HepG2 (cell line): ENCODE results near the gene FBXW2. TPM values are rescaled to one million over a fixed set of nuclear protein-coding genes. Genes with fewer than 3 reads are reported as not detected.
A peak's percentile ranks its signal among the peaks of the same experiment; 100 is the strongest.

Experiments used
- ATAC-seq: fragments of 200-7000 bp; cut with Tn5 transposase; 3 replicates; pipeline ENCODE4 v1.9.1; 2020; ENCODE audit warnings: mild to moderate bottlenecking, moderate library complexity
- BruUV-seq: library from RNA; stranded (reverse); fragments of 400-500 nt; replicated peaks from 2 replicates; lab custom pipeline; 2021; lab: Mats Ljungman, UMichigan
- CTCF ChIA-PET: fragments of 300-600 bp; formaldehyde crosslinking; extraction: SDS; loops from one replicate; lab custom pipeline; 2021; ENCODE audit warnings: low total read pairs, inconsistent platforms, low intra/inter-chr PET ratio; lab: Yijun Ruan, JAX
- POLR2A ChIA-PET: fragments of 350-600 bp; sonication (Branson Sonifier 250); formaldehyde crosslinking; loops from one replicate; lab custom pipeline; 2020; ENCODE audit warnings: antibody characterized with exemption, inconsistent platforms; lab: Yijun Ruan, JAX
- DNase-seq: peaks from one replicate; pipeline ENCODE4 v3.0.0-alpha.2; 2015; ENCODE audit warnings: low spot score
- FAIRE-seq: peaks from 3 replicates; lab custom pipeline; 2011; peaks lifted over from hg19 to GRCh38; lab: Jason Lieb, UNC
- H2AFZ ChIP-seq: one replicate; pipeline ENCODE4 v1.6.1; 2011; ENCODE audit warnings: low read length, inconsistent platforms
- H3K27ac ChIP-seq: fragments of 300-600 bp; 3 replicates; pipeline ENCODE4 v1.8.0; 2011; ENCODE audit warnings: mixed run types, mild to moderate bottlenecking, mixed read lengths, low read length, inconsistent platforms; ENCODE audit not compliant: insufficient read depth; ENCODE audit errors: extremely low read length
- H3K27me3 ChIP-seq, 2 experiments: fragments of 200-600 bp in 1 of 2; 2 replicates in 1 of 2; 3 replicates in 1 of 2; pipeline versions ENCODE4 v1.6.0 to v1.8.0; 2011; ENCODE audit warnings: low read length in 2 of 2, mild to moderate bottlenecking in 2 of 2, moderate library complexity in 2 of 2, inconsistent platforms in 1 of 2; ENCODE audit not compliant: insufficient read depth in 2 of 2, control insufficient read depth in 1 of 2
- H3K36me3 ChIP-seq, 2 experiments: fragments of 200-600 bp in 1 of 2; replicated peaks in 1 of 2; 2 replicates in 1 of 2; 3 replicates in 1 of 2; pipeline versions ENCODE4 v1.5.1 to v1.8.0; 2011; ENCODE audit warnings: low read length in 2 of 2, inconsistent platforms in 1 of 2; ENCODE audit not compliant: insufficient read depth in 2 of 2, control insufficient read depth in 1 of 2
- H3K4me1 ChIP-seq: 2 replicates; pipeline ENCODE4 v1.5.1; 2012; ENCODE audit warnings: low read length, inconsistent platforms; ENCODE audit not compliant: insufficient read depth
- H3K4me2 ChIP-seq: 2 replicates; pipeline ENCODE4 v1.6.0; 2011; ENCODE audit warnings: low read depth, low read length, inconsistent platforms
- H3K4me3 ChIP-seq, 3 experiments: fragments of 200-600 bp in 1 of 3; sonication (generic), shearing (Covaris generic) in 1 of 3; replicated peaks in 1 of 3; 2 replicates each; pipeline ENCODE4 v1.5.1; 2011 to 2016; ENCODE audit warnings: low read length in 3 of 3, inconsistent platforms in 2 of 3, low read depth in 2 of 3, mild to moderate bottlenecking in 2 of 3, control low read depth in 1 of 3, mixed read lengths in 1 of 3; ENCODE audit not compliant: insufficient read depth in 1 of 3
- H3K79me2 ChIP-seq: one replicate; pipeline ENCODE4 v1.6.1; 2011; ENCODE audit warnings: low read length, inconsistent platforms; ENCODE audit not compliant: insufficient read depth
- H3K9ac ChIP-seq: 2 replicates; pipeline ENCODE4 v1.6.0; 2011; ENCODE audit warnings: mild to moderate bottlenecking, low read depth, low read length, inconsistent platforms; ENCODE audit not compliant: insufficient read depth
- H3K9me3 ChIP-seq: 2 replicates; pipeline ENCODE4 v1.5.1; 2012; ENCODE audit warnings: mild to moderate bottlenecking, low read length
- H4K20me1 ChIP-seq: 2 replicates; pipeline ENCODE4 v1.6.0; 2011; ENCODE audit warnings: inconsistent platforms, mild to moderate bottlenecking, low read length, moderate library complexity; ENCODE audit not compliant: insufficient read depth
- ARNT ChIP-seq: fragments of 450-650 bp; IDR thresholded peaks from 2 replicates; pipeline ENCODE4 v1.6.1; 2017
- ATF7-NPFF ChIP-seq: sonication (generic); formaldehyde crosslinking; IDR thresholded peaks from 2 replicates; pipeline ENCODE4 v1.8.1; 2023; ENCODE audit warnings: mild to moderate bottlenecking, low read depth, missing genetic modification reagents, moderate library complexity
- CCDC6 ChIP-seq: sonication (generic); formaldehyde crosslinking; IDR thresholded peaks from 2 replicates; pipeline ENCODE4 v1.8.1; 2022; ENCODE audit warnings: mild to moderate bottlenecking, missing genetic modification reagents, moderate library complexity
- HHEX ChIP-seq: IDR thresholded peaks from 2 replicates; pipeline ENCODE4 v1.6.1; 2016; ENCODE audit warnings: control low read depth
- LCORL ChIP-seq, 2 experiments: fragments of 450-650 bp in 1 of 2; sonication (generic) in 1 of 2; formaldehyde crosslinking in 1 of 2; IDR thresholded peaks; 2 replicates each; pipeline versions ENCODE4 v1.5.0 to v1.6.1; 2017 to 2020; ENCODE audit warnings: antibody characterized with exemption in 1 of 2, missing genetic modification reagents in 1 of 2
- MAZ ChIP-seq, 2 experiments: sonication (generic) in 1 of 2; formaldehyde crosslinking in 1 of 2; IDR thresholded peaks; 2 replicates each; pipeline versions ENCODE4 v1.5.0 to v1.6.1; 2012 to 2020; ENCODE audit warnings: low read depth in 2 of 2, mild to moderate bottlenecking in 2 of 2, borderline replicate concordance in 1 of 2, improper control_type of control experiment in 1 of 2, low read length in 1 of 2, missing genetic modification reagents in 1 of 2, moderate library complexity in 1 of 2
- MED8 ChIP-seq: sonication (generic); formaldehyde crosslinking; IDR thresholded peaks from 2 replicates; pipeline ENCODE4 v1.8.1; 2023; ENCODE audit warnings: mild to moderate bottlenecking, missing genetic modification reagents; ENCODE audit not compliant: insufficient replicate concordance
- MTA3 ChIP-seq: sonication (generic); formaldehyde crosslinking; IDR thresholded peaks from 2 replicates; pipeline ENCODE4 v1.4.0; 2020; ENCODE audit warnings: missing genetic modification reagents
- NFE2L2 ChIP-seq: fragments of 150-350 bp; IDR thresholded peaks from 2 replicates; pipeline ENCODE4 v1.6.1; 2014; ENCODE audit warnings: low read length
- SNAPC2 ChIP-seq: sonication (generic); formaldehyde crosslinking; IDR thresholded peaks from 2 replicates; pipeline ENCODE4 v1.8.1; 2022; ENCODE audit warnings: mild to moderate bottlenecking, missing genetic modification reagents
- SRSF4 ChIP-seq: fragments of 200-400 bp; formaldehyde crosslinking; IDR thresholded peaks from one replicate; pipeline ENCODE4 v1.6.1; 2018; ENCODE audit warnings: mild to moderate bottlenecking, low read depth, low read length, moderate library complexity; ENCODE audit not compliant: poor library complexity, severe bottlenecking
- SSRP1 ChIP-seq: IDR thresholded peaks from 2 replicates; pipeline ENCODE4 v1.6.1; 2016; ENCODE audit warnings: control low read depth
- TOPORS ChIP-seq: sonication (generic); formaldehyde crosslinking; IDR thresholded peaks from 2 replicates; pipeline ENCODE4 v1.8.0; 2023; ENCODE audit warnings: mild to moderate bottlenecking, missing genetic modification reagents
- ZKSCAN5 ChIP-seq: sonication (generic); formaldehyde crosslinking; IDR thresholded peaks from 2 replicates; pipeline ENCODE4 v1.5.1; 2020; ENCODE audit warnings: mild to moderate bottlenecking, missing genetic modification reagents
- ZNF232 ChIP-seq: sonication (generic); formaldehyde crosslinking; IDR thresholded peaks from 2 replicates; pipeline ENCODE4 v1.4.0; 2020; ENCODE audit warnings: missing genetic modification reagents, borderline replicate concordance
- ZNF724P ChIP-seq: sonication (generic); formaldehyde crosslinking; IDR thresholded peaks from 2 replicates; pipeline ENCODE4 v1.8.0; 2022; ENCODE audit warnings: missing genetic modification reagents, borderline replicate concordance
- WGBS: methylation state at CpG from one replicate; pipeline ENCODE4 v1.1.6; 2017; ENCODE audit warnings: low lambda C conversion rate; 5-methylcytosine and 5-hydroxymethylcytosine counted together
- in situ Hi-C: cut with HindIII; loops from 2 replicates; pipeline ENCODE4 v1.10.0; 2017; ENCODE audit warnings: low pct_unique_long_range_greater_than_20kb; ENCODE audit not compliant: extremely low pct_ligation_motif_present
- intact Hi-C: fragments of 100-400 bp; cut with micrococcal nuclease; formaldehyde crosslinking; loops from one replicate; pipeline ENCODE4 v1.10.0; 2022; ENCODE audit not compliant: unreplicated experiment
- polyA plus RNA-seq, 8 experiments: library from polyadenylated mRNA; depleted of rRNA in 3 of 8; stranded (reverse) in 7 of 8; unstranded in 1 of 8; fragments of >200 nt; fragmentation: Illumina TruSeq in 4 of 8; extraction: Trizol in 4 of 8; gene quantifications; 2 replicates each; pipeline versions ENCODE4 v1.2.1 to v1.2.3, GENCODE V29; 2011 to 2016; ENCODE audit warnings: low read depth in 4 of 8, missing spikeins in 1 of 8, mixed read lengths in 1 of 8; ENCODE audit not compliant: insufficient read depth in 1 of 8
- total RNA-seq, 5 experiments: library from RNA; depleted of rRNA; stranded (reverse); fragments of >200 nt; fragmentation: Illumina TruSeq; extraction: Trizol; gene quantifications; 2 replicates each; pipeline ENCODE4 v1.2.3, GENCODE V29; 2016; ENCODE audit warnings: low read depth in 1 of 5
- TF ChIP-seq, protein P1 (sequence below): sonication (generic); formaldehyde crosslinking; IDR thresholded peaks from 2 replicates; pipeline ENCODE4 v1.8.1; 2023; ENCODE audit warnings: mild to moderate bottlenecking, missing genetic modification reagents, borderline replicate concordance
- TF ChIP-seq, protein P2 (sequence below): sonication (generic); formaldehyde crosslinking; IDR thresholded peaks from 2 replicates; pipeline ENCODE4 v1.4.0; 2020; ENCODE audit warnings: mild to moderate bottlenecking, low read depth, missing genetic modification reagents
- TF ChIP-seq, protein P3 (sequence below): IDR thresholded peaks from 2 replicates; pipeline ENCODE4 v1.6.1; 2016
- TF ChIP-seq, protein P4 (sequence below): IDR thresholded peaks from 2 replicates; pipeline ENCODE4 v1.6.1; 2016; ENCODE audit warnings: mild to moderate bottlenecking

Gene FBXW2
- total and polyA plus RNA-seq, 2 of the 13 experiments (the other 11 are each of a cell fraction or from before 2014, with no cell fraction given) = 35.4 to 43.1 TPM

DNA sequence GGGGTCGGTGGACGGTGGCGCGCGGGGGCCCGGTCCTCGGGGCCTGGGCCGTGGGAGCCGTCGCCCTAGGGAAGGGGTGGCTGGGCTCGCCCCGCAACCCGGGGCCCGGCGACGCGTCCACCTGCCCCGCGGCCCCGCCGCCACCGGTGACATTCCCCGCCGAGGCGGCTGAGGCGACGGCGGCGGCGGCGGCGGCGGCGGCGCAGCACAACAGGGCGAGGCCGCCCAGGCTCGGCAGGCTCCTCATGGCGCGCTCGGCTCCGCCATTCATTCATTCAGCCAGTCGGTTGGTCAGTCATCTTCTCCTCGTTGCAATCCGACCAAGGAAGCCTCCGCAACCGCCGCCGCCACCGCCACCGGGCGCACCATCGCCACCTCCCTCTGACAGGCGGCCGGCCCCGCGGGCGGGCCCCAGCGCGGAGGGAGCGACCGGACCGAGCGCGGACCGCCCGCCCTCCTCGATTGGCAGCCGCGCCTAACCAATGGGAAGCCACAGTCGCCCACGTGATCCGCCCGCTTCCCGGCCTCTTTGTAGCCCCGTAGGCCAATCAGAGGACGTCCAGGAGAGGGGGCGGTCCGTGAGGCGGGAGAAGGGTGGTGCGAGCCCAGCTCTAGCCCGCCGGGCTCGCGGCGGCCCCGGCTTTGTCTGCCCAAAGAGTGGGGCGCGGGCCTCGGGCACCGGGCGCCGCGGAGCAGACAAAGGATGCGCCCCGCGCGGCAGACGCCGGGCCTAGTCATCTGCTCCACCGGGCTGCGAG lies 78.9 kb downstream of the FBXW2 start, which contains the start of gene MEGF9:
Gene MEGF9 (minus strand): TSS at position 383 of the 758 bp plus-strand sequence. CDS start 112 bp downstream, at position 271.
- Histone ChIP-seq H3K4me3 (peak within 1 kb of the TSS; percentile 79 to 89 (median 85)), H3K27me3 (no peaks in the 10 kb centered on the region), H3K79me2 (peaks cover 27% of the 10 kb centered on the region), H3K9me3 (no peaks in the 10 kb centered on the region), H3K27ac (no peak within 1 kb of the TSS), H2AFZ (no peak within 1 kb of the TSS), H3K36me3 (no peaks in the 10 kb centered on the region), H3K4me2 (peak within 1 kb of the TSS; percentile 99), H3K9ac (peak within 1 kb of the TSS; percentile 72), H4K20me1 (no peaks in the 10 kb centered on the region), H3K4me1 (peaks cover 68% of the 10 kb centered on the region)
- FAIRE-seq (no peak), DNase-seq (peak; percentile 92), ATAC-seq (peak; percentile 95)
- ChIA-PET POLR2A (interaction anchor here (0.7 to 4.3 kb wide), 6 partner anchors 16 to 143 kb away, joined by 3 to 37 read pairs (median 5); partner anchors contain the start of gene FBXW2), CTCF (no interaction called here)
- intact Hi-C loops (loop anchor here (2.0 kb wide), 1 partner anchor 17 kb away; no protein-coding TSS in a partner anchor), in situ Hi-C loops (loop anchor here (5.0 kb wide), 1 partner anchor 77 kb away; no protein-coding TSS in a partner anchor)
- no TSS peak for BruUV-seq
- 0% methylated on average over 5 of the region's 102 CpGs for WGBS
- no peak for TF ChIP-seq SSRP1 (CRISPR knock-in tag)
- TF ChIP-seq CCDC6 (CRISPR knock-in tag) = no peak
- no peak for TF ChIP-seq SRSF4
- TF ChIP-seq ATF7-NPFF = 0 out of 2 replicates have a peak, but pooled peaks have one; percentile 47
- TF ChIP-seq, protein P1, sequence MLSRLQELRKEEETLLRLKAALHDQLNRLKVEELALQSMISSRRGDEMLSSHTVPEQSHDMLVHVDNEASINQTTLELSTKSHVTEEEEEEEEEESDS = no peak
- no peak for TF ChIP-seq ZNF232 (CRISPR knock-in tag)
- TF ChIP-seq ZNF724P (CRISPR knock-in tag) = 0 out of 2 replicates have a peak, but pooled peaks have one; percentile 44
- TF ChIP-seq, protein P2, sequence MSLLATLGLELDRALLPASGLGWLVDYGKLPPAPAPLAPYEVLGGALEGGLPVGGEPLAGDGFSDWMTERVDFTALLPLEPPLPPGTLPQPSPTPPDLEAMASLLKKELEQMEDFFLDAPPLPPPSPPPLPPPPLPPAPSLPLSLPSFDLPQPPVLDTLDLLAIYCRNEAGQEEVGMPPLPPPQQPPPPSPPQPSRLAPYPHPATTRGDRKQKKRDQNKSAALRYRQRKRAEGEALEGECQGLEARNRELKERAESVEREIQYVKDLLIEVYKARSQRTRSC (CRISPR knock-in tag) = no peak
- TF ChIP-seq SNAPC2 (CRISPR knock-in tag) = no peak
- TF ChIP-seq, protein P3, sequence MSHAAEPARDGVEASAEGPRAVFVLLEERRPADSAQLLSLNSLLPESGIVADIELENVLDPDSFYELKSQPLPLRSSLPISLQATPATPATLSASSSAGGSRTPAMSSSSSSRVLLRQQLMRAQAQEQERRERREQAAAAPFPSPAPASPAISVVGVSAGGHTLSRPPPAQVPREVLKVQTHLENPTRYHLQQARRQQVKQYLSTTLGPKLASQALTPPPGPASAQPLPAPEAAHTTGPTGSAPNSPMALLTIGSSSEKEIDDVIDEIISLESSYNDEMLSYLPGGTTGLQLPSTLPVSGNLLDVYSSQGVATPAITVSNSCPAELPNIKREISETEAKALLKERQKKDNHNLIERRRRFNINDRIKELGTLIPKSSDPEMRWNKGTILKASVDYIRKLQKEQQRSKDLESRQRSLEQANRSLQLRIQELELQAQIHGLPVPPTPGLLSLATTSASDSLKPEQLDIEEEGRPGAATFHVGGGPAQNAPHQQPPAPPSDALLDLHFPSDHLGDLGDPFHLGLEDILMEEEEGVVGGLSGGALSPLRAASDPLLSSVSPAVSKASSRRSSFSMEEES (CRISPR knock-in tag) = 0 out of 2 replicates have a peak, but pooled peaks have one; percentile 44
- no peak; the same call in 1 of the 2 replicates for TF ChIP-seq TOPORS
- TF ChIP-seq MAZ (IDR thresholded peaks at IDR 0.05; ENCODE audit: borderline replicate concordance, low read depth, low read length) = no peak
- TF ChIP-seq MAZ (CRISPR knock-in tag; IDR thresholded peaks at IDR 0.05; ENCODE audit: low read depth) = no peak
- no peak for TF ChIP-seq HHEX
- TF ChIP-seq ARNT = no peak
- peak; percentile 74 for TF ChIP-seq MED8 (CRISPR knock-in tag)
- TF ChIP-seq ZKSCAN5 (CRISPR knock-in tag) = no peak
- no peak for TF ChIP-seq NFE2L2
- TF ChIP-seq LCORL (IDR thresholded peaks at IDR 0.05) = no peak
- no peak for TF ChIP-seq LCORL (CRISPR knock-in tag; IDR thresholded peaks at IDR 0.05)
- no peak for TF ChIP-seq MTA3 (CRISPR knock-in tag)
- TF ChIP-seq, protein P4, sequence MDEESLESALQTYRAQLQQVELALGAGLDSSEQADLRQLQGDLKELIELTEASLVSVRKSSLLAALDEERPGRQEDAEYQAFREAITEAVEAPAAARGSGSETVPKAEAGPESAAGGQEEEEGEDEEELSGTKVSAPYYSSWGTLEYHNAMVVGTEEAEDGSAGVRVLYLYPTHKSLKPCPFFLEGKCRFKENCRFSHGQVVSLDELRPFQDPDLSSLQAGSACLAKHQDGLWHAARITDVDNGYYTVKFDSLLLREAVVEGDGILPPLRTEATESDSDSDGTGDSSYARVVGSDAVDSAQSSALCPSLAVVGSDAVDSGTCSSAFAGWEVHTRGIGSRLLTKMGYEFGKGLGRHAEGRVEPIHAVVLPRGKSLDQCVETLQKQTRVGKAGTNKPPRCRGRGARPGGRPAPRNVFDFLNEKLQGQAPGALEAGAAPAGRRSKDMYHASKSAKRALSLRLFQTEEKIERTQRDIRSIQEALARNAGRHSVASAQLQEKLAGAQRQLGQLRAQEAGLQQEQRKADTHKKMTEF (CRISPR knock-in tag) = peak; percentile 76
